ENCODE results near the gene GGTLC1.

DNA sequence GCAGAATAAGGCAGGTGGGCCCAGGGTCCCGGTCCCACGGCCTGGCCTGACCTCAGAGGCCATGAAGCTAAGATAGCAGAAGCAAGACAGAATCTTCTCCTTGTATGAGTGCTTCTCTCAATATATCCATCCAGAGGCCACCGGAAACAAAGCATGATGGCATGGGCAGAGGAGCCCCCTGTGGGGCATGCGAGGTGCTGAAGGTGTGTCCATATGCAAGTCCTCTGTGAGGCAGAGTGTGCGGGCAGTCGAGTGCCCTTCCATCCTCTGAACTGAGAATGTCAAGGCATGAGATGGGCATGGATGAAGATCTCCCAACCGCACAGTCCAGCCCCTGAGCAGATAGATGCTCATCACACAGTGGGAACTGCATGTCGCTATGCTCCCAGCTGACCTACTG is 9.8 kb upstream of the GGTLC1 start:
- TF ChIP-seq, protein P1, sequence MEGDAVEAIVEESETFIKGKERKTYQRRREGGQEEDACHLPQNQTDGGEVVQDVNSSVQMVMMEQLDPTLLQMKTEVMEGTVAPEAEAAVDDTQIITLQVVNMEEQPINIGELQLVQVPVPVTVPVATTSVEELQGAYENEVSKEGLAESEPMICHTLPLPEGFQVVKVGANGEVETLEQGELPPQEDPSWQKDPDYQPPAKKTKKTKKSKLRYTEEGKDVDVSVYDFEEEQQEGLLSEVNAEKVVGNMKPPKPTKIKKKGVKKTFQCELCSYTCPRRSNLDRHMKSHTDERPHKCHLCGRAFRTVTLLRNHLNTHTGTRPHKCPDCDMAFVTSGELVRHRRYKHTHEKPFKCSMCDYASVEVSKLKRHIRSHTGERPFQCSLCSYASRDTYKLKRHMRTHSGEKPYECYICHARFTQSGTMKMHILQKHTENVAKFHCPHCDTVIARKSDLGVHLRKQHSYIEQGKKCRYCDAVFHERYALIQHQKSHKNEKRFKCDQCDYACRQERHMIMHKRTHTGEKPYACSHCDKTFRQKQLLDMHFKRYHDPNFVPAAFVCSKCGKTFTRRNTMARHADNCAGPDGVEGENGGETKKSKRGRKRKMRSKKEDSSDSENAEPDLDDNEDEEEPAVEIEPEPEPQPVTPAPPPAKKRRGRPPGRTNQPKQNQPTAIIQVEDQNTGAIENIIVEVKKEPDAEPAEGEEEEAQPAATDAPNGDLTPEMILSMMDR (conservative IDR thresholded peaks at IDR 0.05; ENCODE audit: low read depth, low read length) = no peak
- TF ChIP-seq EZH2 (IDR thresholded peaks at IDR 0.05; ENCODE audit: low read length, unreplicated experiment) (no peak), EZH2phosphoT487 (IDR thresholded peaks at IDR 0.05; ENCODE audit: borderline replicate concordance, low read length) (no peak)
